Retinal pigment epithelial cell (primary cell): ENCODE data around the gene GDF10.

Experiments used
- DNase-seq: peaks from one replicate; pipeline ENCODE4 v3.0.0-alpha.2; 2010; ENCODE audit warnings: low read depth
- H3K4me3 ChIP-seq: 2 replicates; pipeline ENCODE4 v1.5.1; 2011; ENCODE audit warnings: mild to moderate bottlenecking, low read length, control low read depth, moderate library complexity
- TF ChIP-seq, protein P1 (sequence below): conservative IDR thresholded peaks from 2 replicates; pipeline ENCODE4 v1.5.1; 2011; ENCODE audit warnings: low read depth, low read length, control low read depth, inconsistent platforms

Gene GDF10

DNA sequence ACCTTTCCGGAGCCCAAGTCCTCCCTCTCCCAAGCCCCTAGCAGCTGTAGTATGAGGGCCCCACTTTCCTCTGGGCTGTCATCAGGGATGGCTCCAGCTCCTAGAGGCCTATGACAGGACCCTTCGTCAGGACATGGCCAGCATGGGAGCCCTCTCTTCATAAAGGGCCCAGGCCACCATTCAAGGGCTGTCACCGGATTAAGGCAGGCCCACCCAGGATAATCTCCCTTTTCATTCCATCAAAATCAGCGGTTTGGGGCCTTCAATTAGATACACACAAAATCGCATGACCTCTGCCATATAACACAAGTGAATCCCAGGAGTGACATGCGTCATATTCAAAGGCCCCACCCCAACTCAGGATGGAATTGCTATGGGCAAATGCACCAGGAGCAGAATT lies 12.2 kb upstream of the GDF10 start:
- H3K4me3 ChIP-seq = no peak overlapping the region
- DNase-seq = no peak
- TF ChIP-seq, protein P1, sequence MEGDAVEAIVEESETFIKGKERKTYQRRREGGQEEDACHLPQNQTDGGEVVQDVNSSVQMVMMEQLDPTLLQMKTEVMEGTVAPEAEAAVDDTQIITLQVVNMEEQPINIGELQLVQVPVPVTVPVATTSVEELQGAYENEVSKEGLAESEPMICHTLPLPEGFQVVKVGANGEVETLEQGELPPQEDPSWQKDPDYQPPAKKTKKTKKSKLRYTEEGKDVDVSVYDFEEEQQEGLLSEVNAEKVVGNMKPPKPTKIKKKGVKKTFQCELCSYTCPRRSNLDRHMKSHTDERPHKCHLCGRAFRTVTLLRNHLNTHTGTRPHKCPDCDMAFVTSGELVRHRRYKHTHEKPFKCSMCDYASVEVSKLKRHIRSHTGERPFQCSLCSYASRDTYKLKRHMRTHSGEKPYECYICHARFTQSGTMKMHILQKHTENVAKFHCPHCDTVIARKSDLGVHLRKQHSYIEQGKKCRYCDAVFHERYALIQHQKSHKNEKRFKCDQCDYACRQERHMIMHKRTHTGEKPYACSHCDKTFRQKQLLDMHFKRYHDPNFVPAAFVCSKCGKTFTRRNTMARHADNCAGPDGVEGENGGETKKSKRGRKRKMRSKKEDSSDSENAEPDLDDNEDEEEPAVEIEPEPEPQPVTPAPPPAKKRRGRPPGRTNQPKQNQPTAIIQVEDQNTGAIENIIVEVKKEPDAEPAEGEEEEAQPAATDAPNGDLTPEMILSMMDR = no peak

GRCh38 chr10:47288236-47288635 lies 11.8 kb upstream of the GDF10 start:
- no peak for DNase-seq
- TF ChIP-seq, protein P1 = no peak
- no peak overlapping the region for H3K4me3 ChIP-seq

- DNase-seq = no peak
- H3K4me3 ChIP-seq = no peak overlapping the region
- TF ChIP-seq, protein P1 = no peak
These were observed 11.0 kb upstream of the GDF10 start for GRCh38 chr10:47288916-47289495.

DNA sequence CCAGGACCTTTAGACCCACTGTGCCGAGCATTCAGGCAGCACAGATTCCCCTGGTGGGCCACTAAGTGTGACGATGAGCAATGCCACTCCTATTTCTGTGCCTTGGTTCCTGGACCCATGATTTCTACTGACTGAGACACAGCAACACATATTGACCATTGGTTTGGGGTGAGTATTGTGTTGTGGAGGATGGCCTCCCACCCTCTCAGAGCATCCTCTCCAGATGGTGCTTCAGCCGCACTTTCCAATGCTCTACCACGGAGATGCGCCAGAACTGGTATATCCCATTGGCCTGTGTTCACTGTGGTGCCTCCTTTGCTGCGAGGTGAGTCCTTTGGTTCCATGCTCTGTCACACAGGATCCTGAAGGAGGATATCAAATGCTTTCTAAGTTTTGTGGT lies 10.1 kb upstream of the GDF10 start:
- TF ChIP-seq, protein P1 = no peak
- no peak overlapping the region for H3K4me3 ChIP-seq
- no peak for DNase-seq

- TF ChIP-seq, protein P1 = no peak
- no peak for DNase-seq
- no peak overlapping the region for H3K4me3 ChIP-seq
These were observed 9.7 kb upstream of the GDF10 start for GRCh38 chr10:47290338-47290737.

GRCh38 chr10:47291682-47292081 lies 8.3 kb upstream of the GDF10 start:
- H3K4me3 ChIP-seq = no peak overlapping the region
- TF ChIP-seq, protein P1 = no peak
- no peak for DNase-seq

DNA sequence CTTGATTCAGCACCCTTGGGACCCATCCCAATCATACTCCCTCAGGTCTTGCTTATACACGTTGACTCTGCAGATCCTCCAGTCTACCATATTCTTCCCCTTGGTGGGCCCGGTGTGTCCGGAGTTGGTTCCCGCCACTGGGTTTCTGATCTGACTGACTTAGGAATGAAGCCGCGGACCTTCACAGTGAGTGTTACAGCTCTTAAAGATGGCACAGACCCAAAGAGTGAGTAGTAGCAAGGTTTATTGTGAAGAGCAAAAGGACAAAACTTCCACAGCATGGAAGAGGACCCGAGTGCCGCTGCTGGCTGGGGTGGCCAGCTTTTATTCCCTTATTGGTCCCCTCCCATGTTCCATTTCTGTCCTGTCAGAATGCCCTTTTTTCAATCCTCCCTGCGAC lies 5.9 kb upstream of the GDF10 start:
- no peak overlapping the region for H3K4me3 ChIP-seq
- TF ChIP-seq, protein P1 = no peak
- DNase-seq = no peak
